ENCODE results near the gene SIGLEC8. TPM values are rescaled to one million over a fixed set of nuclear protein-coding genes. Genes with fewer than 3 reads are reported as not detected.

SIGLEC8 gene
- total and polyA plus RNA-seq, 3 experiments from 2014 or later, result not detected

- DNase-seq, result no peak
- Mint-ChIP-seq H3K9me3 (peaks cover 0 to 2% (median 0%) of the 10 kb centered on the region in 5 donors), H3K36me3 (peaks cover 0 to 1% (median 0%) of the 10 kb centered on the region in 3 donors), H3K27me3 (peaks cover 25 to 60% of the 10 kb centered on the region in 2 donors), H3K27ac (no peak overlapping the region), H3K4me3 (no peak overlapping the region), H3K4me1 (no peaks in the 10 kb centered on the region)
- no peaks in the 10 kb centered on the region for H3K4me1 ChIP-seq (ENCODE audit: insufficient read depth, low read length)
- POLR2A ChIA-PET, result no interaction called here
- no peaks in the 10 kb centered on the region for H3K36me3 ChIP-seq (ENCODE audit: insufficient read depth, low read length)
- H3K9me3 ChIP-seq (ENCODE audit: low read length), result no peaks in the 10 kb centered on the region
- H3K27me3 ChIP-seq (ENCODE audit: insufficient read depth, low read length, poor library complexity, severe bottlenecking), result no peaks in the 10 kb centered on the region
- no peak overlapping the region for H3K4me3 ChIP-seq (ENCODE audit: low read length)
- CTCF ChIA-PET, result no interaction called here
- no peak overlapping the region for H3K27ac ChIP-seq (ENCODE audit: low read depth, low read length)
Measured at GRCh38 chr19:51479531-51480331, 21.5 kb upstream of the SIGLEC8 start.

- peaks cover 0 to 2% (median 0%) of the 10 kb centered on the region in 5 donors for H3K9me3 Mint-ChIP-seq
- no peak within 1 kb of the TSS for H3K27ac Mint-ChIP-seq
- H3K4me1 Mint-ChIP-seq, result no peaks in the 10 kb centered on the region
- H3K27me3 ChIP-seq (ENCODE audit: insufficient read depth, low read length, poor library complexity, severe bottlenecking), result no peaks in the 10 kb centered on the region
- POLR2A ChIA-PET, result no interaction called here
- CTCF ChIA-PET, result no interaction called here
- H3K27ac ChIP-seq (ENCODE audit: low read depth, low read length), result no peak within 1 kb of the TSS
- no peak for DNase-seq
- H3K9me3 ChIP-seq (ENCODE audit: low read length), result no peaks in the 10 kb centered on the region
- no peaks in the 10 kb centered on the region for H3K4me1 ChIP-seq (ENCODE audit: insufficient read depth, low read length)
- no peaks in the 10 kb centered on the region for H3K36me3 ChIP-seq (ENCODE audit: insufficient read depth, low read length)
- no peak within 1 kb of the TSS for H3K4me3 Mint-ChIP-seq
- no peak within 1 kb of the TSS for H3K4me3 ChIP-seq (ENCODE audit: low read length)
- H3K36me3 Mint-ChIP-seq, result peaks cover 0 to 1% (median 0%) of the 10 kb centered on the region in 3 donors
- peaks cover 25 to 58% of the 10 kb centered on the region in 2 donors for H3K27me3 Mint-ChIP-seq
Measured at GRCh38 chr19:51478381-51479234, 20.4 kb upstream of the SIGLEC8 start, which contains the start of gene CEACAM18. Gene CEACAM18 (plus strand): TSS chr19:51478539.

GRCh38 chr19:51477344-51477743 lies 19.1 kb upstream of the SIGLEC8 start:
- no peak for DNase-seq
- no peak overlapping the region for H3K27ac ChIP-seq (ENCODE audit: low read depth, low read length)
- H3K36me3 ChIP-seq (ENCODE audit: insufficient read depth, low read length), result no peaks in the 10 kb centered on the region
- no peaks in the 10 kb centered on the region for H3K4me1 Mint-ChIP-seq
- no peak overlapping the region for H3K4me3 Mint-ChIP-seq
- POLR2A ChIA-PET, result no interaction called here
- peaks cover 0 to 2% (median 0%) of the 10 kb centered on the region in 5 donors for H3K9me3 Mint-ChIP-seq
- H3K4me3 ChIP-seq (ENCODE audit: low read length), result no peak overlapping the region
- no peaks in the 10 kb centered on the region for H3K4me1 ChIP-seq (ENCODE audit: insufficient read depth, low read length)
- CTCF ChIA-PET, result no interaction called here
- H3K27ac Mint-ChIP-seq, result no peak overlapping the region
- no peaks in the 10 kb centered on the region for H3K9me3 ChIP-seq (ENCODE audit: low read length)
- H3K36me3 Mint-ChIP-seq, result peaks cover 0 to 1% (median 0%) of the 10 kb centered on the region in 3 donors
- H3K27me3 Mint-ChIP-seq, result peaks cover 19 to 56% of the 10 kb centered on the region in 2 donors
- no peaks in the 10 kb centered on the region for H3K27me3 ChIP-seq (ENCODE audit: insufficient read depth, low read length, poor library complexity, severe bottlenecking)

GRCh38 chr19:51476164-51476563 lies 17.9 kb upstream of the SIGLEC8 start:
- DNase-seq, result no peak
- Histone ChIP-seq H3K4me3 (ENCODE audit: low read length) (no peak overlapping the region), H3K27ac (ENCODE audit: low read depth, low read length) (no peak overlapping the region), H3K9me3 (ENCODE audit: low read length) (no peaks in the 10 kb centered on the region), H3K4me1 (ENCODE audit: insufficient read depth, low read length) (no peaks in the 10 kb centered on the region), H3K36me3 (ENCODE audit: insufficient read depth, low read length) (no peaks in the 10 kb centered on the region), H3K27me3 (ENCODE audit: insufficient read depth, low read length, poor library complexity, severe bottlenecking) (no peaks in the 10 kb centered on the region)
- Mint-ChIP-seq H3K4me3 (no peak overlapping the region), H3K27me3 (peaks cover 18 to 59% of the 10 kb centered on the region in 2 donors), H3K9me3 (peaks cover 0 to 2% (median 0%) of the 10 kb centered on the region in 5 donors), H3K4me1 (no peaks in the 10 kb centered on the region), H3K27ac (no peak overlapping the region), H3K36me3 (no peaks in the 10 kb centered on the region)
- POLR2A ChIA-PET, result no interaction called here
- CTCF ChIA-PET, result no interaction called here

GRCh38 chr19:51473009-51473707 lies 14.9 kb upstream of the SIGLEC8 start:
- H3K27me3 ChIP-seq (ENCODE audit: insufficient read depth, low read length, poor library complexity, severe bottlenecking), result no peaks in the 10 kb centered on the region
- H3K4me3 ChIP-seq (ENCODE audit: low read length), result no peak overlapping the region
- H3K27ac ChIP-seq (ENCODE audit: low read depth, low read length), result no peak overlapping the region
- peak; percentile 44 to 82 (median 67) for DNase-seq
- peaks cover 11 to 41% of the 10 kb centered on the region in 2 donors for H3K27me3 Mint-ChIP-seq
- no peaks in the 10 kb centered on the region for H3K36me3 ChIP-seq (ENCODE audit: insufficient read depth, low read length)
- H3K9me3 ChIP-seq (ENCODE audit: low read length), result no peaks in the 10 kb centered on the region
- no peaks in the 10 kb centered on the region for H3K36me3 Mint-ChIP-seq
- CTCF ChIA-PET, result interaction anchor here (0.7 to 3.7 kb wide), 16 partner anchors 9 to 185 kb away, joined by 3 to 21 read pairs (median 3); no protein-coding TSS in a partner anchor
- H3K9me3 Mint-ChIP-seq, result no peaks in the 10 kb centered on the region
- no peak overlapping the region for H3K4me3 Mint-ChIP-seq
- H3K4me1 Mint-ChIP-seq, result no peaks in the 10 kb centered on the region
- no peaks in the 10 kb centered on the region for H3K4me1 ChIP-seq (ENCODE audit: insufficient read depth, low read length)
- no peak overlapping the region for H3K27ac Mint-ChIP-seq
- POLR2A ChIA-PET, result no interaction called here

- Mint-ChIP-seq H3K27ac (no peak overlapping the region), H3K4me1 (peaks cover 0 to 4% (median 0%) of the 10 kb centered on the region in 3 donors), H3K4me3 (no peak overlapping the region), H3K27me3 (peaks cover 11 to 38% of the 10 kb centered on the region in 2 donors), H3K36me3 (no peaks in the 10 kb centered on the region), H3K9me3 (no peaks in the 10 kb centered on the region)
- Histone ChIP-seq H3K9me3 (ENCODE audit: low read length) (no peaks in the 10 kb centered on the region), H3K36me3 (ENCODE audit: insufficient read depth, low read length) (no peaks in the 10 kb centered on the region), H3K27me3 (ENCODE audit: insufficient read depth, low read length, poor library complexity, severe bottlenecking) (no peaks in the 10 kb centered on the region), H3K27ac (ENCODE audit: low read depth, low read length) (no peak overlapping the region), H3K4me3 (ENCODE audit: low read length) (no peak overlapping the region), H3K4me1 (ENCODE audit: insufficient read depth, low read length) (no peaks in the 10 kb centered on the region)
- ChIA-PET POLR2A (no interaction called here), CTCF (interaction anchor here (0.7 to 3.7 kb wide), 12 partner anchors 10 to 186 kb away, joined by 3 to 21 read pairs (median 5); no protein-coding TSS in a partner anchor)
- no peak for DNase-seq
Measured at GRCh38 chr19:51472607-51473006, 14.4 kb upstream of the SIGLEC8 start.

- no peak overlapping the region for H3K27ac Mint-ChIP-seq
- Histone ChIP-seq H3K4me3 (ENCODE audit: low read length) (no peak overlapping the region), H3K36me3 (ENCODE audit: insufficient read depth, low read length) (no peaks in the 10 kb centered on the region), H3K4me1 (ENCODE audit: insufficient read depth, low read length) (no peaks in the 10 kb centered on the region), H3K9me3 (ENCODE audit: low read length) (no peaks in the 10 kb centered on the region), H3K27ac (ENCODE audit: low read depth, low read length) (no peak overlapping the region), H3K27me3 (ENCODE audit: insufficient read depth, low read length, poor library complexity, severe bottlenecking) (no peaks in the 10 kb centered on the region)
- ChIA-PET POLR2A (no interaction called here), CTCF (interaction anchor here (0.9 to 3.7 kb wide), 4 partner anchors 9 to 187 kb away, joined by 3 to 21 read pairs (median 4); no protein-coding TSS in a partner anchor)
- DNase-seq, result no peak
- H3K4me3 Mint-ChIP-seq, result no peak overlapping the region
- H3K4me1 Mint-ChIP-seq, result peaks cover 0 to 5% (median 0%) of the 10 kb centered on the region in 3 donors
- no peaks in the 10 kb centered on the region for H3K9me3 Mint-ChIP-seq
- H3K27me3 Mint-ChIP-seq, result peaks cover 11 to 36% of the 10 kb centered on the region in 2 donors
- H3K36me3 Mint-ChIP-seq, result no peaks in the 10 kb centered on the region
Measured at GRCh38 chr19:51471527-51471926, 13.3 kb upstream of the SIGLEC8 start.
